GM21825 (cell line): Measurements from ENCODE around the gene ARHGEF12.

ENCODE experiments used
- ATAC-seq: cut with Tn5 transposase; IDR thresholded peaks from one replicate; pipeline ENCODE4 v1.9.1; 2021; ENCODE audit warnings: mild to moderate bottlenecking, moderate library complexity; ENCODE audit not compliant: unreplicated experiment

Gene ARHGEF12

GRCh38 chr11:120335908-120336640 is at the start of gene ARHGEF12:
ARHGEF12 (plus strand) TSS chr11:120336413; CDS start chr11:120337244, 831 bp downstream.
- ATAC-seq, result peak; percentile 49

DNA sequence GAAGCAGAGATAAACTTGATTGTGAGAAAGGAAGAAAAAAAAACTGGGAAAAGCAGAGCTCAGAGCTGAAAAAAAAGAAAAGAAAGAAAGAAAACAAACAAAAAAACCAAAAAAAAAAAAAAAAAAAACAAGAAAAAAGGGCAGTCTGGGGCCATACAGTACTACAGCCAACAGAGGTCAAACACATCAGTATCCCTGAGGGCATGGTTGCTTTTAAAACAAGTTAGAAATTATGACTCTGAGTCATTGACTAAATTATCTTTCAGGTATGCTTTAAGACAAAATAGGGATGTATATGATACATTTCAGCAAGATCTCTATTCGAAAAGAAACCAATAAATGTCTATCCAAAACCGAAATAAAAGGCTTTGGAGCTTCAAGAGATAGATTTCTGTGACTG is 48.2 kb upstream of the ARHGEF12 start:
- ATAC-seq, result no peak

GRCh38 chr11:120289426-120289825 is 46.8 kb upstream of the ARHGEF12 start:
- ATAC-seq, result no peak

- no peak for ATAC-seq
Observed at GRCh38 chr11:120290956-120291355, 45.3 kb upstream of the ARHGEF12 start.

- ATAC-seq, result no peak
Observed at GRCh38 chr11:120293038-120293800, 43.0 kb upstream of the ARHGEF12 start.

GRCh38 chr11:120294096-120294495 is 42.1 kb upstream of the ARHGEF12 start:
- no peak for ATAC-seq

- ATAC-seq, result no peak
Observed at GRCh38 chr11:120295099-120295498, 41.1 kb upstream of the ARHGEF12 start.

DNA sequence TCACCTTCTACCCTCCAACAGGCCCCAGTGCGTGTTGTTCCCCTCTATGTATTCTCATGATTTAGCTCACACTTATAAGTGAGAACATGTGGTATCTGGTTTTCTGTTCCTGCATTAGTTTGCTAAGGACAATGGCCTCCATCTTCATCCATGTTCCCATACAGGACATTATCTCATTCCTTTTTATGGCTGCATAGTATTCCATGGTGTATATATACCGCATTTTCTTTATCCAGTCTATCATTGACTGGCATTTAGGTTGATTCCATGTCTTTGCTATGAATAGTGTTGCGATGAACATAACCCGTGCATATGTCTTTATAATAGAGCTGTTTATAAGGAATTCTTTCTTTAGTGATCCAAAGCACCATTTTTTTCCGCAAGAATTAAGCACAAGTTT is 39.7 kb upstream of the ARHGEF12 start:
- ATAC-seq, result no peak

DNA sequence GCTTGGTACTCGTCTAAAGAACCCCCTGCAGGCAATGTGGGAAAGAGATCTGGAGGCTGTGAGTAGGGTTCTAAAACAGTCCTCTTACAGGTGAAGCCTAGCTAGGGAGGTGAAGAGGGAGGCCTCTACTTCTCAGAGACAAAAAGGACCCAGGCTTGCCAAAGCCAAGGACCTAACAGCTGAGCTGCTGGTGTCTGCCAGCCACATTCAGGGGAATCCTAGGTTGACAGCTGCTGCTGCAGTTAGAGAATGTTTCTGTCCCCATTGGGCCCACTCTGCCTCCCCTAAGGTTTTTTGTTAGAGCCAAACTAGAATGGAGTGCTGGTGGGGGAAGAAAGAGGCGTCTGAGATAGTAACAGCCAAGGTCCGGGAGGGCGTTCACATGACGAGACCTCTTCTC is 37.8 kb upstream of the ARHGEF12 start:
- ATAC-seq, result no peak

- no peak for ATAC-seq
Observed at GRCh38 chr11:120302001-120302805, 34.0 kb upstream of the ARHGEF12 start.

DNA sequence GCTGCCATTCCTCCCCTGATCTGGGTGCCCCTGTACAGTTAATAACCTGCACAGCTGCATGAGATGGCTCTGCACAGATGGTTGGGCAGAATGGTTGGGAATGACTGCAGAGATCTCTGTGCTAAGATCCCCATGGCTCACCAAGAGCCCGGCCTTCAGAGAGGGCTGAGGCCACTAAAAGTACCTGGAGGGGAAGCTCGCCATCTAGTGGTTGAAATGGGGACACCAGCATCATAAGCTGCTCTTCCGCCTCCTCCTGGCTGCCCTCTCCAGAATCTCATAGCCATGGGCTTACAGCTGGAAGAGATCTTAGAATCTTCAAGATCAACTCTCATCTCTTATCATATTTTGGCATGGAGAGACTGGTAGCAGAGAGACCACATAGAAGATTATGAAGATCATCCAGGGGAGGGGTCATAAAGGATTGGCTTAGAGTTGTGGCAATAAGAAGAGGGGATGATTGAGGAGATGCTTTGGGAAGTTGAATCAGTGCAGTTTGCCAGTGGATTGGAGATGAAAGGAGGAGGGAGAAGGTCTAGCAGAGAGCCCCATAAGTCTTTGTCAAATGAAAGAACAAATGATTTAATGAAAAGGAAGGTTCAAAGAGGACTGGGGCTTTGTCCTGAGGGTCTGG is 33.1 kb upstream of the ARHGEF12 start:
- ATAC-seq, result no peak

DNA sequence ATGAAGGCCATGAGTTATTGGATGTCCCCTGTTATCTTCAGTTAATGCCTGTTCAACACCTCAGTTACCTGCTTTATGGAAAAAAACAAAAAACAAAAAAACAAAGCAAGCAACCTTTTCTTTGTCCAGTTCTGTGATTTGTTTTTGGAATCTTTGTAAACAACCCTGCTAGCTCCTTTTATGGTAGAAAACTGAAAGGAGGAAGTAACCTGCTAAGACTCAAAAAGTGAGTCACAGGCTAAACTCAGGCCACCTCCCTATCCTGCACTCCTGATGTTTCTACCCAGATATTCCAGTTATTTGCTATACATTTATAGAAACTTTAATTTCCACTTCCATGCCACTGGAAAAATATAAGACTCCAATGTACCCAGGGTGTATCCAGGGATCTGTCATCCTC is 31.7 kb upstream of the ARHGEF12 start:
- no peak for ATAC-seq

GRCh38 chr11:120305286-120305685 is 30.9 kb upstream of the ARHGEF12 start:
- ATAC-seq, result no peak

DNA sequence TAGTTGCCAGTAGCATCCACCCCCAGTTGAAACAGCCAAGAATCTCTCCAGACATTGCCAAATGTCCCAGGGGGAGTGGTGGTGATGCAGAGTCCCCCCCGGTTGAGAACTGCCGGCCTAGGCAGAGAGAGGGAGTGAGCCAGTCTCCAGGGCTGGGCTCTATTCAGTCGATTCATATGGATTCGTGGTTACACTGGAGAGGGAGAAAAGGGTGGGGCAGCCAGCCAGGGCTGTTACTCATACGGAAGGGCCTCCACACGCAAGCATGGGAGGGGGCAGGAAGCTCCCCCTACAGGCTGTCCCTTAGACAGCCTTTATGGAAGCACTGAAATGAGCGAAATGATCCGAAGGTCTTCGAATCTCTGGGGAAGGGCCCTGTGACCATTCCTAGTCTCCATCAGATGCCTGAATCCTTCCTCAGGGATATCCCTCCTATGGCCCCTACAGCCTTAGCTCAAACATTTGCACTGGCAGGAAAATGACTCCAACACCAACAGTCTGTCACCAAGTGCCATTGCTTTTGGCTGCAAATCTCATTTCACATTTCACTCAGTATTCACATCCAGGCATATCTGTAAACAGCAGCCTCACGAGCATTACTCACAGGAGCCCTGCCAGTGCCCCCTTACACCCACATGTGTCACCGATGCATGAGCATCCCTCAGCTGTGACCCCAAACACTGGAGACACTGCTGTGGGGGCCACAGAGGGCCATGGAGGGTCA is 29.5 kb upstream of the ARHGEF12 start:
- no peak for ATAC-seq

GRCh38 chr11:120307476-120307875 is 28.7 kb upstream of the ARHGEF12 start:
- ATAC-seq, result no peak

DNA sequence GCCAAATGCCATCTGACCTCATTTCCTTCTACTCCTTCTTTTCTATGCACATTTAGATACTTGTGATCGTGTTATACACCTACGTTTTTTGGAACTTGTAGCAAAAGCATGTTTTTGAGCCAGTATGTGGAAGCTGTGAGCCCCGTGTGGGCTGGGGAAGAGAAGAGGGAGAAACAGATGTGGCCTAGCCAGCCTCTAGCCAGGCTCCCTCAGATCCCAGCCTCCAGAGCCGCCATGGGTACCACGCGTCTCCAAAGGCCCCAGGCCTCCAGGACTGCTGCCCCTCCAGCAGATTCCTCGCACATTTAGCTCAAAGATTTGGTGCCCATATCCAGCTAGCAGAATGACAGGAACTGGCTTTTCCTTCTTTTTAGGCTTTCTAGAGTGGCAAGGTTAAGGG is 28.1 kb upstream of the ARHGEF12 start:
- no peak for ATAC-seq

- ATAC-seq, result no peak
Observed at GRCh38 chr11:120310870-120311269, 25.3 kb upstream of the ARHGEF12 start.

DNA sequence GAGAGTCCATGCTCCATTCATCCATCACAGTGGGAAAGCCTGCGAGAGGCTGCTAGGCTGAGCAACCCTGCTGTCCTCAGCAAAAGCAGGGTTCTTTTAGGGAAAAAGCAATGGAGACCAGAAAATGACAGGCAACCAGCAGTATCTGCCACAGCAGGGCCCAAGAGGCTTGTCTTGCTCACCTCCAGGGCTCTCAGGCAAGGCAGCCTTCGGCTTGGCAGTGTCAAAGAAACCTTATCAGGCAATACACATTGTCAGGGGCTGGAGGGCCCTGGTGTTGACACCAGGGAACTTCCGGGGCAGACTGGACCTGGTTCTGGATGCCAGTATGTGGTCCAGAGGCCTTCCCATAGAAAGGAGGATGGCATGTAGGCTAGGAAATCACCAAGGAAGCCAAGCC is 21.4 kb upstream of the ARHGEF12 start:
- no peak for ATAC-seq

DNA sequence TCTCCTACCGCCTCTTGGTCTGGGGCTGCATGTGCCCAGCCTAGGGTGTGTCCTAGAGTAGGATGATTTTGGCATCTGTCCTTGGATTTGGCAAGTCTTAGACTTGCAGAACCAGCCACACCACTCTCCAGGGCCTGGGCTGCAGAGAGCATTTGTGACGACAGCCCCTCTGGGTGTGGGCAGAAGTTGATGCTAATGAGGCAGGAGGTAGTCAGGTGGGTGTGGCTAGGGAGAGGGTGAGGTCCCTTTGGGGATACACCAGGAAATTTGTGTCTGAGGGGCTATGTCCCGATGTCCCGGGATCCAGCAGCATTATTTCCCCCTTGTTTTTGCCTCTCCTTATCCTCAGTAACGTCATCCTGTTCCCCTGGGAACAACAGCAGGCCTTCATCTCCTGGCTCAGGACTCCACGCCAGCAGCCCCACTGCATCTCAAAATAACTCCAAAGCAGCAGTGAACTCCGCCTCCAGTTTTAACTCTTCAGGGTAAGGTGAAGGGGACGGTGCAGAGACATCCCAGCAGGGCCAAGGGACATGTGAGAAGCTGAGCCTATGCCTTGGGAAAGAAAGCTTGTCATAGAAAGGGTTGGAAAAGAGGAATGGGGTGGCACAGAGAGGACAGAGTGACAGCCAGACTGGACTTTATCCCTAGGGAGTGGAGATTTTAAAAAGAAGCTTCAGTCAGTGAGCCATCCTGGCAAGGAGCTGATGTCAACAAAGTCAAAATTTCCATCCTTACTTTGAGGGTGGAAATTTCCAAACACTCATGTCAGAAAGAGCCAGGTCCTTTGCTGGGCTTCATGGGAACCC is 19.1 kb upstream of the ARHGEF12 start:
- no peak for ATAC-seq
